Mononuclear cell (primary cell): ENCODE results near the gene ZNF525. TPM values are rescaled to one million over a fixed set of nuclear protein-coding genes. Genes with fewer than 3 reads are reported as not detected.
A peak's percentile ranks its signal among the peaks of the same experiment; 100 is the strongest.

Experiments used
- H3K27me3 ChIP-seq: 2 replicates; pipeline ENCODE4 v1.6.0; 2011; ENCODE audit warnings: low read length, control low read depth; ENCODE audit not compliant: insufficient read depth
- H3K4me1 ChIP-seq: 2 replicates; pipeline ENCODE4 v1.5.1; 2011; ENCODE audit warnings: mild to moderate bottlenecking, low read length, control low read depth; ENCODE audit not compliant: insufficient read depth
- H3K4me3 ChIP-seq: 2 replicates; pipeline ENCODE4 v1.5.1; 2011; ENCODE audit warnings: mild to moderate bottlenecking, low read length, moderate library complexity
- H3K9me3 ChIP-seq: 2 replicates; pipeline ENCODE4 v1.5.1; 2011; ENCODE audit warnings: low read depth, mild to moderate bottlenecking, control low read depth, low read length
- total RNA-seq: library from RNA; depleted of rRNA; stranded (reverse); fragments of >200 nt; gene quantifications from one replicate; pipeline ENCODE4 v1.2.3, GENCODE V29; 2012

ZNF525 gene
- total RNA-seq, 1 donor = 18.6 TPM

DNA sequence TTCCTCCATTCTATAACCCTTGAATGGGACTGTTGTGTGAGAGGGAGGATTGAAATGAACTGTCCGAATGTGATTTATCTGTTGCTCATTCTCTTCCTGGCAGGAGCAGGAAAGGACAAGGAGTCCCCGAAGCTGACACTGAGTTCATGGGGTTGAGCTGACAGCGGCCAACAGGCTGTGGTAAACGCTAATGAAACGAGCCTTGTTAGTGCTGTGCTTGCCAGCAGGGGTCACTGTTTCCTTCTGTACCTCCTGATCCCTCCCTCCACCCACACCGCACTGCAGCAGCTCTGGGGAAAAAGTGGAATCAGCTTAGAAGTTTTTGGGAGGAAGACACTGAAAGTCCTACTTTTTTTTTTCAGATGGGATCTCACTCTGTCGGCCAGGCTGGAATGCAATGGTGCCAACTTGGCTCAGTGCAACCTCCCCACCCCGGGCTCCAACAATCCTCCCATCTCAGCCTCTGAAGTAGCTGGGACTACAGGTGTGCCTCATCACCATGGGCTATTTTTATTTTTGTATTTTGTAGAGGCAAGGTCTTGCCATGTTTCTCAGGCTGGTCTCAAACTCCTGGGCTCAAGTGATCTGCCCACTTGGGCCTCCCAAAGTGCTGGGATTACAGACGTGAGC, 59.6 kb downstream of the ZNF525 start:
- Histone ChIP-seq H3K9me3 (no peaks in the 10 kb centered on the region), H3K4me1 (no peaks in the 10 kb centered on the region), H3K4me3 (no peak overlapping the region), H3K27me3 (no peaks in the 10 kb centered on the region)

DNA sequence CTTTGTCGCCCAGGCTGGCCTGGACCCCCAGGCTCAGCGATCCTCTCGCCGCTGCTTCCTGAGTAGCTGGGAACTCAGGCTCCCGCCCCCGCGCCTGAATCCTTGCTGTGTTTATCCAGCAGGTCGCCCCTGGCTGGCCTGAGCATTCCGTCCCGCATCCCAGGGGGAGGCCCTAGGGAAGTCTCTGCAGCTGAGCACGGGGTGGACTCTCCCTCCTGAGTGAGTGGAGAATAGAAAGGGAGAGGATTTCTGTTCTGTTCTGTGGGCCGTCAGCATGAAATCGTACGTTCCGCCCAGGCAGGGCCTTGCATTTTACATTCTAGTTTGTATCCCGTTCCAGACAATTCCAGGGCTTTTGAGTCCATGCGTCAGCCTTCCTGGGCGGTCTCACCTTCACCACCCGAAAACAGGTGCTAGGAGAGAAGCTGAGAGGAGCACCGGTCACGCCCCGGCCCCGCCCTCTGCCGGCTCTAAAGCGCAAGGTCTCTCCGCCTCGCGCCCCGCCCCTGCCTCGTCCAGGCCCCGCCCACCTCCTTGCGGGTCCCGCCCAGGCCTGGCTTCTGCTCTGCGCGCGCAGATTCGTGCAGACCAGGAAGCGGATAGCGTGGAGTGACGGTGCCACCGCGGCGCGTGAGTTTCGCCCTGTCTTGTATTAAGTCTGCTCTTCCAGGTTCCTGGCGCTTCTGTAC, 66.0 kb downstream of the ZNF525 start, which contains the start of gene ZNF761:
Gene ZNF761, plus strand, starts transcription at position 586 of the 689 bp plus-strand sequence. CDS start 15,285 bp downstream, outside the sequence.
- Histone ChIP-seq H3K27me3 (no peaks in the 10 kb centered on the region), H3K9me3 (no peaks in the 10 kb centered on the region), H3K4me3 (peak within 1 kb of the TSS; percentile 83), H3K4me1 (peaks cover 11% of the 10 kb centered on the region)

GRCh38 chr19:53432088-53432661, 66.7 kb downstream of the ZNF525 start:
- Histone ChIP-seq H3K4me3 (peak overlapping the region; percentile 83), H3K9me3 (no peaks in the 10 kb centered on the region), H3K27me3 (no peaks in the 10 kb centered on the region), H3K4me1 (peaks cover 11% of the 10 kb centered on the region)

Other genes with a start within 250 kb of the ZNF525 start
- gene ZNF415, start 232.8 kb upstream of the ZNF525 start, total RNA-seq = 0.52 TPM
- 1.6 TPM for gene ZNF347, start 206.7 kb upstream of the ZNF525 start, total RNA-seq
- 1.7 TPM for gene ZNF665, start 172.3 kb upstream of the ZNF525 start, total RNA-seq
- gene ZNF677, start 110.8 kb upstream of the ZNF525 start, total RNA-seq = 5.5 TPM
- gene VN1R2, start 107.4 kb upstream of the ZNF525 start, total RNA-seq = not detected
- gene VN1R4, start 98.0 kb upstream of the ZNF525 start, total RNA-seq = not detected
- gene ZNF845, start 32.0 kb upstream of the ZNF525 start, total RNA-seq = 19.3 TPM
- gene ZNF765, start 29.4 kb downstream of the ZNF525 start, total RNA-seq = 16.7 TPM
- 8.1 TPM for gene ZNF761, start 66.3 kb downstream of the ZNF525 start, total RNA-seq
- 4.4 TPM for gene ZNF813, start 102.0 kb downstream of the ZNF525 start, total RNA-seq
- 177 TPM for gene ZNF331, start 172.4 kb downstream of the ZNF525 start, total RNA-seq